IMR-90 (cell line): ENCODE measurements around the gene LTB4R.

ENCODE experiments used
- FOS ChIP-seq: fragments of 150-350 bp; IDR thresholded peaks from 2 replicates; pipeline ENCODE4 v1.6.1; 2016; ENCODE audit warnings: low read depth, low read length
- MAZ ChIP-seq: IDR thresholded peaks from 2 replicates; pipeline ENCODE4 v1.6.1; 2012; ENCODE audit warnings: low read depth, mild to moderate bottlenecking, low read length, improper control_type of control experiment, moderate library complexity, borderline replicate concordance
- NFE2L2 ChIP-seq: fragments of 150-350 bp; IDR thresholded peaks from 2 replicates; pipeline ENCODE4 v1.6.1; 2016; ENCODE audit warnings: low read depth, mild to moderate bottlenecking, low read length
- POLR2A ChIP-seq: IDR thresholded peaks from 2 replicates; pipeline ENCODE4 v1.6.1; 2012; ENCODE audit warnings: mild to moderate bottlenecking, low read depth, low read length
- RAD21 ChIP-seq: IDR thresholded peaks from 2 replicates; pipeline ENCODE4 v1.6.1; 2012; ENCODE audit warnings: low read length, improper control_type of control experiment
- RCOR1 ChIP-seq: IDR thresholded peaks from 2 replicates; pipeline ENCODE4 v1.6.1; 2012; ENCODE audit warnings: mild to moderate bottlenecking, low read length, improper control_type of control experiment; ENCODE audit not compliant: insufficient replicate concordance
- RFX5 ChIP-seq: IDR thresholded peaks from 2 replicates; pipeline ENCODE4 v1.8.0; 2012; ENCODE audit warnings: low read depth, mild to moderate bottlenecking, low read length, moderate library complexity
- SMC3 ChIP-seq: fragments of 150-350 bp; IDR thresholded peaks from 2 replicates; pipeline ENCODE4 v1.6.1; 2016; ENCODE audit warnings: low read depth, mild to moderate bottlenecking, antibody characterized with exemption, low read length, moderate library complexity
- TF ChIP-seq, protein P1 (sequence below): conservative IDR thresholded peaks from 2 replicates; pipeline ENCODE4 v1.5.1; 2012; ENCODE audit warnings: mild to moderate bottlenecking, low read depth, low read length, improper control_type of control experiment
- TF ChIP-seq, protein P2 (sequence below): fragments of 150-350 bp; IDR thresholded peaks from 2 replicates; pipeline ENCODE4 v1.6.1; 2017; ENCODE audit warnings: mild to moderate bottlenecking, antibody characterized with exemption, low read length, low read depth

DNA sequence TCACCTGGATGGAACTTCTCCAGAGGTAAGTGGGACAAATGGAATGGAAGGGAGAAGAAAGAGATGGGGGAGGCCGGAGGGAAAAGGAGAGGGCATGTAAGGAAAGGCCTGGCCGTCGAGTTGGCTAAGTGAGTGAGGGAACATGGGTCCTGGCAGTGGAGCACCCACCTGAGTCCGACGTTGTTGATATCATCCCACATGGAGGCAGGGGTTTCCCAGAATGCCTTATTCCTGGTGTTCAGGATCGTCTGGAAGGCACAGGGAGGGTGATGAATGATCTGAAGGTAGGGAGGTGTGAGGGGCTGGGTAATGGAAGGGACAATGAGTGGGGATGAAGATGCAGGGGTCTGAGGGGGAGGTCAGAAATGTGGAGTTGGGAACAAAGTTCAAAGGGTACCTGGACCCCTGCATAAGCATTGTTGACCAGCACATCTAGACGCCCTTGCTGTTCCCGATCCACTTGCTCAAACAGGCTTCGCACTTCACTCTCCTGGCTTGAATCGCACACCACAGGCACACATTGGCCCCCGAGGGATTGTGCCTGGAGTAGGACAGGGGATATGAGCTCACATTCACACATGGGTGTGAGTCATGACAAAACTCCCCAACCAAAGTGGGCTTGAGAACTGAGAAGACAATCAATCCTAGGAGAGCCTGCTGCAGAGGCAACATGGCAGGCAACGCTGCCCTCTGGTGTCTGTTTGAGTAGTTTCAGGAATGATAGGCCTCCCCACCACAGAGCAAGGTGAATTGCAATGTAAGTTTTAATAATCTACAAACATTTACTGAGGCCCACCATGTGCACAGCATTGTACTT is 14.8 kb upstream of the LTB4R start:
- TF ChIP-seq RFX5: no peak
- peak; percentile 56; the same call in 1 of the 2 replicates for TF ChIP-seq POLR2A
- TF ChIP-seq, protein P1, sequence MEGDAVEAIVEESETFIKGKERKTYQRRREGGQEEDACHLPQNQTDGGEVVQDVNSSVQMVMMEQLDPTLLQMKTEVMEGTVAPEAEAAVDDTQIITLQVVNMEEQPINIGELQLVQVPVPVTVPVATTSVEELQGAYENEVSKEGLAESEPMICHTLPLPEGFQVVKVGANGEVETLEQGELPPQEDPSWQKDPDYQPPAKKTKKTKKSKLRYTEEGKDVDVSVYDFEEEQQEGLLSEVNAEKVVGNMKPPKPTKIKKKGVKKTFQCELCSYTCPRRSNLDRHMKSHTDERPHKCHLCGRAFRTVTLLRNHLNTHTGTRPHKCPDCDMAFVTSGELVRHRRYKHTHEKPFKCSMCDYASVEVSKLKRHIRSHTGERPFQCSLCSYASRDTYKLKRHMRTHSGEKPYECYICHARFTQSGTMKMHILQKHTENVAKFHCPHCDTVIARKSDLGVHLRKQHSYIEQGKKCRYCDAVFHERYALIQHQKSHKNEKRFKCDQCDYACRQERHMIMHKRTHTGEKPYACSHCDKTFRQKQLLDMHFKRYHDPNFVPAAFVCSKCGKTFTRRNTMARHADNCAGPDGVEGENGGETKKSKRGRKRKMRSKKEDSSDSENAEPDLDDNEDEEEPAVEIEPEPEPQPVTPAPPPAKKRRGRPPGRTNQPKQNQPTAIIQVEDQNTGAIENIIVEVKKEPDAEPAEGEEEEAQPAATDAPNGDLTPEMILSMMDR: peak; percentile 90
- no peak for TF ChIP-seq NFE2L2
- no peak for TF ChIP-seq RCOR1
- TF ChIP-seq, protein P2, sequence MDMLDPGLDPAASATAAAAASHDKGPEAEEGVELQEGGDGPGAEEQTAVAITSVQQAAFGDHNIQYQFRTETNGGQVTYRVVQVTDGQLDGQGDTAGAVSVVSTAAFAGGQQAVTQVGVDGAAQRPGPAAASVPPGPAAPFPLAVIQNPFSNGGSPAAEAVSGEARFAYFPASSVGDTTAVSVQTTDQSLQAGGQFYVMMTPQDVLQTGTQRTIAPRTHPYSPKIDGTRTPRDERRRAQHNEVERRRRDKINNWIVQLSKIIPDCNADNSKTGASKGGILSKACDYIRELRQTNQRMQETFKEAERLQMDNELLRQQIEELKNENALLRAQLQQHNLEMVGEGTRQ: peak; percentile 49; the same call in 1 of the 2 replicates
- TF ChIP-seq SMC3: peak; percentile 94
- peak; percentile 58; the same call in 1 of the 2 replicates for TF ChIP-seq MAZ
- peak; percentile 65; the same call in 1 of the 2 replicates for TF ChIP-seq FOS
- TF ChIP-seq RAD21: peak; percentile 93
